ENCODE data around the gene SYCP2L.

- TF ChIP-seq, protein P1, sequence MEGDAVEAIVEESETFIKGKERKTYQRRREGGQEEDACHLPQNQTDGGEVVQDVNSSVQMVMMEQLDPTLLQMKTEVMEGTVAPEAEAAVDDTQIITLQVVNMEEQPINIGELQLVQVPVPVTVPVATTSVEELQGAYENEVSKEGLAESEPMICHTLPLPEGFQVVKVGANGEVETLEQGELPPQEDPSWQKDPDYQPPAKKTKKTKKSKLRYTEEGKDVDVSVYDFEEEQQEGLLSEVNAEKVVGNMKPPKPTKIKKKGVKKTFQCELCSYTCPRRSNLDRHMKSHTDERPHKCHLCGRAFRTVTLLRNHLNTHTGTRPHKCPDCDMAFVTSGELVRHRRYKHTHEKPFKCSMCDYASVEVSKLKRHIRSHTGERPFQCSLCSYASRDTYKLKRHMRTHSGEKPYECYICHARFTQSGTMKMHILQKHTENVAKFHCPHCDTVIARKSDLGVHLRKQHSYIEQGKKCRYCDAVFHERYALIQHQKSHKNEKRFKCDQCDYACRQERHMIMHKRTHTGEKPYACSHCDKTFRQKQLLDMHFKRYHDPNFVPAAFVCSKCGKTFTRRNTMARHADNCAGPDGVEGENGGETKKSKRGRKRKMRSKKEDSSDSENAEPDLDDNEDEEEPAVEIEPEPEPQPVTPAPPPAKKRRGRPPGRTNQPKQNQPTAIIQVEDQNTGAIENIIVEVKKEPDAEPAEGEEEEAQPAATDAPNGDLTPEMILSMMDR (IDR thresholded peaks at IDR 0.05; ENCODE audit: poor library complexity, severe bottlenecking) = no peak
- TF ChIP-seq EP300 (conservative IDR thresholded peaks at IDR 0.05; ENCODE audit: poor library complexity, severe bottlenecking) (no peak), EZH2 (IDR thresholded peaks at IDR 0.05; ENCODE audit: borderline replicate concordance, insufficient read depth, low read length, poor library complexity, severe bottlenecking) (no peak), RAD21 (conservative IDR thresholded peaks at IDR 0.05) (no peak)
Observed at GRCh38 chr6:10956776-10957175, 69.9 kb downstream of the SYCP2L start.
